Mucosa of descending colon (tissue), 3 donors: ENCODE results near the gene PDE4D. TPM values are rescaled to one million over a fixed set of nuclear protein-coding genes. Genes with fewer than 3 reads are reported as not detected.
A peak's percentile ranks its signal among the peaks of the same experiment; 100 is the strongest.

ENCODE experiments used
- ATAC-seq: fragments of 200-7000 bp; cut with Tn5 transposase; one replicate; pipeline ENCODE4 v1.9.1; 2020; ENCODE audit warnings: mild to moderate bottlenecking, moderate library complexity
- DNase-seq, 3 donors: peaks; one replicate each; pipeline ENCODE4 v3.0.0-alpha.2; 2020
- H3K36me3 ChIP-seq: fragments of 200-600 bp; one replicate; pipeline ENCODE4 v1.8.0; 2021; ENCODE audit warnings: low read depth, mild to moderate bottlenecking
- H3K4me1 ChIP-seq: fragments of 200-600 bp; one replicate; pipeline ENCODE4 v1.8.0; 2021; ENCODE audit warnings: low read depth, mild to moderate bottlenecking
- H3K4me3 ChIP-seq: fragments of 200-600 bp; one replicate; pipeline ENCODE4 v1.8.0; 2021; ENCODE audit warnings: mild to moderate bottlenecking
- H3K9me3 ChIP-seq: fragments of 200-600 bp; one replicate; pipeline ENCODE4 v1.8.0; 2021; ENCODE audit warnings: mild to moderate bottlenecking
- intact Hi-C, 2 donors: fragments of 100-400 bp; cut with DNase I in 1 of 2; cut with micrococcal nuclease in 1 of 2; formaldehyde crosslinking; loops; one replicate each; pipeline versions ENCODE4 v1.11.0 to v1.11.1; 2022; cut with DNase I, micrococcal nuclease
- total RNA-seq, 3 donors: library from RNA; stranded (reverse); fragmentation: NEBNext Ultra II Directional in 2 of 3; extraction: Animal tissue kit (Norgen Biotek cat#: 25700) in 2 of 3; gene quantifications; one replicate each; pipeline versions ENCODE4 v1.2.1 to v1.2.4, GENCODE V29; 2021 to 2023
- TF ChIP-seq, protein P1 (sequence below): fragments of 200-600 bp; IDR thresholded peaks from one replicate; pipeline ENCODE4 v1.8.0; 2022; ENCODE audit warnings: antibody characterized with exemption, mild to moderate bottlenecking
- donor health status: DM: no; HTN: no; CAD: no; lungs with moderate emphysema.
- donor health status: DM: no; HTN: no; CAD: no.
- donor health status: DM: no; HTN: yes; CAD: no.

Gene PDE4D
- total RNA-seq, 3 donors from 2014 or later: 37.9 to 137 (median 100) TPM

DNA sequence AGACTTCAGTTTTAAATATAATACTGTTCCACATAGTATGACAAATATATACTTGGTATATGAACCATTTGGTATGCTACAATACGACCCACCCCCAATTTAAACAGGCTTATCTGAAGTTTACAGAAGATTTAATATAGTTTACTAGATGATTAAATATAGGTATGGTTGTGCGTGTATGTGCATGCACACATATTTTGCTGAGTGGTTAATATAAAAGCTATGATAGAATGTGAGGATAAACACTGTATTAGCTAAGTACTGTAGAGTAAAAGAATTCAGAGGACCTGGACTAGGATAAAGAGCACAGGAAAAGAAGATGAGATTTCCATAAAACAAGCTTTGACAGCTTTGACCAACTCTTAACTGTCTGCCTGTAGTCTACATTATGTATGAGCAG, 356.7 kb downstream of the PDE4D start:
- no peak for ATAC-seq

DNA sequence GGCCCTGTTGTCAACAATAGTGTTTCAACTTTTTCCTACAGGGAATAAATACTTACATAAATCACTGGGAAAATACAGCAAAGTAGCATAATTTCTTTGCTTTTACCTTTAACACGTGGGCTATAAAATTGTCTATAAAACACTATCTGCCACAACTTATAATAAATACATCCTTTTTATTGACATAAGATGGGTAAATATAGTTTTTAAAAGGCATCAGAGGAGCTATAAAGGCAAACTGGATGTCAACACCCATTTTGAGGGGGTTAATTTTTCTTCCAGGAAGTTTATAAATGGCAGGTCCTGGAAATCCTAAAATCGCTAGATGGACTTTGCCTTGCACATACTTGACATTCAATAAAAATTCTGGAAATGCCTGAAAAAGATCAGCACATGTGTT, 358.0 kb downstream of the PDE4D start:
- DNase-seq (no peak), ATAC-seq (peak; percentile 62)
- H3K4me1 ChIP-seq: peaks cover 10% of the 10 kb centered on the region
- H3K4me3 ChIP-seq: no peak overlapping the region
- no peaks in the 10 kb centered on the region for H3K9me3 ChIP-seq
- H3K36me3 ChIP-seq: no peaks in the 10 kb centered on the region
- TF ChIP-seq, protein P1, sequence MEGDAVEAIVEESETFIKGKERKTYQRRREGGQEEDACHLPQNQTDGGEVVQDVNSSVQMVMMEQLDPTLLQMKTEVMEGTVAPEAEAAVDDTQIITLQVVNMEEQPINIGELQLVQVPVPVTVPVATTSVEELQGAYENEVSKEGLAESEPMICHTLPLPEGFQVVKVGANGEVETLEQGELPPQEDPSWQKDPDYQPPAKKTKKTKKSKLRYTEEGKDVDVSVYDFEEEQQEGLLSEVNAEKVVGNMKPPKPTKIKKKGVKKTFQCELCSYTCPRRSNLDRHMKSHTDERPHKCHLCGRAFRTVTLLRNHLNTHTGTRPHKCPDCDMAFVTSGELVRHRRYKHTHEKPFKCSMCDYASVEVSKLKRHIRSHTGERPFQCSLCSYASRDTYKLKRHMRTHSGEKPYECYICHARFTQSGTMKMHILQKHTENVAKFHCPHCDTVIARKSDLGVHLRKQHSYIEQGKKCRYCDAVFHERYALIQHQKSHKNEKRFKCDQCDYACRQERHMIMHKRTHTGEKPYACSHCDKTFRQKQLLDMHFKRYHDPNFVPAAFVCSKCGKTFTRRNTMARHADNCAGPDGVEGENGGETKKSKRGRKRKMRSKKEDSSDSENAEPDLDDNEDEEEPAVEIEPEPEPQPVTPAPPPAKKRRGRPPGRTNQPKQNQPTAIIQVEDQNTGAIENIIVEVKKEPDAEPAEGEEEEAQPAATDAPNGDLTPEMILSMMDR: no peak
- intact Hi-C loops: no loop called here

More for the DNA sequence above, 356.7 kb downstream of the PDE4D start:
- peaks cover 17% of the 10 kb centered on the region for H3K4me1 ChIP-seq
- H3K4me3 ChIP-seq: no peak overlapping the region
- no peaks in the 10 kb centered on the region for H3K9me3 ChIP-seq
- intact Hi-C loops: no loop called here
- TF ChIP-seq, protein P1: no peak
- no peaks in the 10 kb centered on the region for H3K36me3 ChIP-seq
- no peak for DNase-seq

DNA sequence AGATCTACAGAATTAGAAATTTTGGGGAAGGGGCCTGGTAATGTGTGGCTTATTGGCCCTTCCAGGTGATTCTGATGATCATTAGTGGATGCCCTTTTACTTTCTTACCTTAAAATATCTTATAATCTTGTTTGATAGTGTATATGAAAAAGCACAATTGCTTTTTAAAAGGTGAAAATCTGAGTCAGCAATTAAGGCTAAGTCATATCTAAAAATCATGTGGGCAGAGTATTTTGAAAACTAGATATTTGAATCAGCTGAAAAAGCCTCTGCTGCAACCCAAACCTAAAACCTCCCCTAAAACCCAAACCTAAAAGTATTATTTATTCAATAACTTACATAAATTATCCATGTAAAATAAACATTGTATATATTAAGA, 359.8 kb downstream of the PDE4D start:
- H3K4me1 ChIP-seq: peaks cover 6% of the 10 kb centered on the region
- DNase-seq (no peak), ATAC-seq (no peak)
- H3K4me3 ChIP-seq: no peak overlapping the region
- TF ChIP-seq, protein P1: no peak
- no peaks in the 10 kb centered on the region for H3K9me3 ChIP-seq
- H3K36me3 ChIP-seq: no peaks in the 10 kb centered on the region
- intact Hi-C loops: no loop called here

DNA sequence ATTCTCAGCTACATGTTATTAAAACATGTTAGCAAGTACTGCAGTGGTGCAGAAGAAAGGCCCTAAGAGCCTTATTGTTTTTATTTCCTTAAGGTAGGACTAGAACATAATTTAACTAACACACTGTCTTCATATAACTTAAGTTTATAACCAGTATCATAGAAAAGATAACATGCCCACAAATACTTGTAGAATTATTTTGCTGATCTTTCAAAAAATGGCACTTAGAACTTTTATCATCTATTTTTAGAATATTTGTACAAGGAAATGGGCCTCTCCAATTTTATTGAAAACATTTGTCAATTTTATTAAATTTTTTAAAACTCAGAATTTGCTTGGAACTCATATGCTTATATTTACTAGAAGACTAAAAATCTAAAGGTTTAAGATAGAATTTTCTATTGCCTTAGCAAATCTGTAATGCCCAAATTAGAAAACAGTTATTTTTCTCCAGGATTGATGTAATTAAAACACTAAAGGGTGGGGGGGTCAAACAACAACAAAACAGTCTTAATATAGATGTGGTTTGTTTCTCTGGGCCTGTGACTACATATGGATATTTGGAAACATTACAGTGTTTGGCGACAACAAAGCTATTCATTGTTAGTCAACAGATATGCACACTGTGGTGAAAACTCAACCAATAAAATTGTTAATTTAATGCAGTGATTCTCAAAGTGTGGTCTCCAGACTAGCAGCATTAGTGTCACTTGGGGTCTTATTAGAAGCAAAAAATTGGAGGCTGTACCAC, 360.4 kb downstream of the PDE4D start:
- DNase-seq (no peak), ATAC-seq (no peak)
- intact Hi-C loops: no loop called here
- no peaks in the 10 kb centered on the region for H3K9me3 ChIP-seq
- H3K4me1 ChIP-seq: peaks cover 6% of the 10 kb centered on the region
- TF ChIP-seq, protein P1: no peak
- no peak overlapping the region for H3K4me3 ChIP-seq
- no peaks in the 10 kb centered on the region for H3K36me3 ChIP-seq

DNA sequence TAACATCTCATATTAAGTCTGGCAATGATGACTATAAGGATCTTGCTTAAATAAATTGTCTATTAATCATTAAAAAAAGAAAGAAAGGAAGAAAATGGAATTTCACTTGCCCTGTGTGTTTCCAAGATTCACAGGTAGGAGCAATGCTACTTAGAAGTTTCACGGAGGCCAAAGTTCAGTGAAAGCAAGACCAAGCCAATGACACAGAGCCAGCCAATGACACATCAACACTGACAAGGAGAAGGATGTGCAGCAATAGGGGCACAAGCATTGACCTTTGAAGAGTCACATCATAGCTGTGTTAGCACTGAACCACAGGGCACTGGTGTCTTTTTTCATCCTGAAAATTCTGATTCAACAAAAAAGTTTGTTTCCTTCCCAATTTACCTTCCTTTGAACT, 364.3 kb downstream of the PDE4D start:
- no peak for ATAC-seq

More for the DNA sequence above, 364.3 kb downstream of the PDE4D start:
- Histone ChIP-seq H3K36me3 (no peaks in the 10 kb centered on the region), H3K4me3 (no peak overlapping the region), H3K4me1 (no peaks in the 10 kb centered on the region), H3K9me3 (no peaks in the 10 kb centered on the region)
- TF ChIP-seq, protein P1: no peak
- intact Hi-C loops: no loop called here
- no peak for DNase-seq
